Activated T-cell treated with anti-CD3 and anti-CD28 coated beads, Interleukin-2, amount 50 U/mL, for 72 hours (primary cell): ENCODE measurements around the gene GNPTG. TPM values are rescaled to one million over a fixed set of nuclear protein-coding genes. Genes with fewer than 3 reads are reported as not detected.

Source experiments
- ATAC-seq, 2 donors: fragments of 150-1000 bp; cut with Tn5 transposase; replicated peaks in 1 of 2; 2 replicates each; pipeline ENCODE4 v1.10.0; 2021; ENCODE audit warnings: moderate library complexity in 2 of 2, mild to moderate bottlenecking in 1 of 2
- DNase-seq, 2 donors: peaks; one replicate each; pipeline ENCODE4 v3.0.0; 2021 to 2022; ENCODE audit warnings: mixed read lengths in 1 of 2
- H3K27ac Mint-ChIP-seq: one replicate; pipeline ENCODE4 v1.8.0; 2022; ENCODE audit warnings: mild to moderate bottlenecking, moderate library complexity, mixed read lengths
- H3K27me3 Mint-ChIP-seq: one replicate; pipeline ENCODE4 v1.8.0; 2022; ENCODE audit warnings: low read depth, mixed read lengths
- H3K36me3 Mint-ChIP-seq, 2 donors: one replicate each; pipeline ENCODE4 v1.8.0; 2022; ENCODE audit warnings: mixed read lengths in 2 of 2, mild to moderate bottlenecking in 1 of 2; ENCODE audit not compliant: insufficient read depth in 2 of 2
- H3K4me1 Mint-ChIP-seq: one replicate; pipeline ENCODE4 v1.8.0; 2022; ENCODE audit warnings: low read depth, mixed read lengths
- H3K4me3 Mint-ChIP-seq, 2 donors: one replicate each; pipeline ENCODE4 v1.8.0; 2022; ENCODE audit warnings: mild to moderate bottlenecking in 2 of 2, mixed read lengths in 2 of 2, moderate library complexity in 2 of 2
- H3K9me3 Mint-ChIP-seq, 2 donors: one replicate each; pipeline ENCODE4 v1.8.0; 2022; ENCODE audit warnings: mixed read lengths in 2 of 2
- total RNA-seq, 2 donors: library from RNA; stranded (reverse); gene quantifications; one replicate each; pipeline ENCODE4 v1.2.3, GENCODE V29; 2022

GNPTG gene
- total RNA-seq, 2 donors from 2014 or later, result 22.1 to 23.8 TPM

DNA sequence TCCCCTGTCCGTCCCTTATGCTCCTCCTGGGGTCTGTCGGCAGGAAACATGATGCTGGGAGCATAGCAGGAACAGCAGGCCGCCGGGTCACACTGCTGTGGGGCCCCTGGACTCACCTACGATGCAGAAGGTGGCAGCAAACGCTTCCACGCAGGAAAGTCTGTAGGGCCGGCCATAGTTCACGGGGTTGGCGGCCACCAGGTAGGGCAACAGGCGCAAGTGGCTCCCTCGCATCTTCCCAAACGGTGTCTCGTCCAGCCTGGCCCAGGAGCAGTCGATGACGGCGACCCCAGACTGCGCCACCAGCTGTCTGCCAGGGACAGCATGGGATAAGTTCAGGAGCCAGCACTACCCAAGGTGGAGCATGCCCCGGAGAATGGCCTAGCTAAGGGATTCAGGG lies 1.0 kb upstream of the GNPTG start:
- no peak for ATAC-seq
- peak overlapping the region; percentile 83 to 94 for H3K4me3 Mint-ChIP-seq
- no peaks in the 10 kb centered on the region for H3K27me3 Mint-ChIP-seq
- H3K4me1 Mint-ChIP-seq, result peaks cover 38% of the 10 kb centered on the region
- H3K27ac Mint-ChIP-seq, result peak overlapping the region; percentile 81
- peak in 1 of 2 donors; percentile 0 for DNase-seq
- H3K36me3 Mint-ChIP-seq, result no peaks in the 10 kb centered on the region
- no peaks in the 10 kb centered on the region for H3K9me3 Mint-ChIP-seq

GRCh38 chr16:1351215-1351581 lies 533 bp upstream of the GNPTG start:
- H3K4me1 Mint-ChIP-seq, result peaks cover 38% of the 10 kb centered on the region
- H3K27me3 Mint-ChIP-seq, result no peaks in the 10 kb centered on the region
- DNase-seq (peak in 1 of 2 donors; percentile 16), ATAC-seq (peak; percentile 16 to 31)
- no peaks in the 10 kb centered on the region for H3K9me3 Mint-ChIP-seq
- no peaks in the 10 kb centered on the region for H3K36me3 Mint-ChIP-seq
- H3K4me3 Mint-ChIP-seq, result peak overlapping the region; percentile 83 to 94
- peak overlapping the region; percentile 81 for H3K27ac Mint-ChIP-seq

GRCh38 chr16:1354815-1355540 lies 3.2 kb downstream of the GNPTG start:
- Mint-ChIP-seq H3K9me3 (no peaks in the 10 kb centered on the region), H3K4me3 (no peak overlapping the region), H3K27ac (no peak overlapping the region), H3K36me3 (peaks cover 0 to under 1% of the 10 kb centered on the region in 2 donors), H3K27me3 (no peaks in the 10 kb centered on the region), H3K4me1 (peaks cover 36% of the 10 kb centered on the region)
- ATAC-seq (no peak), DNase-seq (peak in 1 of 2 donors; percentile 0)

- H3K9me3 Mint-ChIP-seq, result no peaks in the 10 kb centered on the region
- peaks cover 30% of the 10 kb centered on the region for H3K4me1 Mint-ChIP-seq
- H3K27ac Mint-ChIP-seq, result no peak overlapping the region
- DNase-seq (peak in 1 of 2 donors; percentile 0), ATAC-seq (no peak)
- no peaks in the 10 kb centered on the region for H3K27me3 Mint-ChIP-seq
- no peak overlapping the region for H3K4me3 Mint-ChIP-seq
- peaks cover 0 to 2% of the 10 kb centered on the region in 2 donors for H3K36me3 Mint-ChIP-seq
These were observed 3.9 kb downstream of the GNPTG start for GRCh38 chr16:1355591-1355990.

GRCh38 chr16:1356061-1356900 lies 4.5 kb downstream of the GNPTG start:
- Mint-ChIP-seq H3K4me1 (peaks cover 27% of the 10 kb centered on the region), H3K9me3 (no peaks in the 10 kb centered on the region), H3K27me3 (no peaks in the 10 kb centered on the region), H3K27ac (no peak overlapping the region), H3K36me3 (peaks cover 0 to 2% of the 10 kb centered on the region in 2 donors), H3K4me3 (no peak overlapping the region)
- ATAC-seq, result no peak
- DNase-seq, result peak in 1 of 2 donors; percentile 0

GRCh38 chr16:1357906-1358566 lies 6.3 kb downstream of the GNPTG start:
- H3K9me3 Mint-ChIP-seq, result no peaks in the 10 kb centered on the region
- ATAC-seq (peak; percentile 15), DNase-seq (no peak)
- H3K4me3 Mint-ChIP-seq, result no peak overlapping the region
- peaks cover 0 to 2% of the 10 kb centered on the region in 2 donors for H3K36me3 Mint-ChIP-seq
- no peaks in the 10 kb centered on the region for H3K27me3 Mint-ChIP-seq
- H3K27ac Mint-ChIP-seq, result no peak overlapping the region
- H3K4me1 Mint-ChIP-seq, result peaks cover 23% of the 10 kb centered on the region

DNA sequence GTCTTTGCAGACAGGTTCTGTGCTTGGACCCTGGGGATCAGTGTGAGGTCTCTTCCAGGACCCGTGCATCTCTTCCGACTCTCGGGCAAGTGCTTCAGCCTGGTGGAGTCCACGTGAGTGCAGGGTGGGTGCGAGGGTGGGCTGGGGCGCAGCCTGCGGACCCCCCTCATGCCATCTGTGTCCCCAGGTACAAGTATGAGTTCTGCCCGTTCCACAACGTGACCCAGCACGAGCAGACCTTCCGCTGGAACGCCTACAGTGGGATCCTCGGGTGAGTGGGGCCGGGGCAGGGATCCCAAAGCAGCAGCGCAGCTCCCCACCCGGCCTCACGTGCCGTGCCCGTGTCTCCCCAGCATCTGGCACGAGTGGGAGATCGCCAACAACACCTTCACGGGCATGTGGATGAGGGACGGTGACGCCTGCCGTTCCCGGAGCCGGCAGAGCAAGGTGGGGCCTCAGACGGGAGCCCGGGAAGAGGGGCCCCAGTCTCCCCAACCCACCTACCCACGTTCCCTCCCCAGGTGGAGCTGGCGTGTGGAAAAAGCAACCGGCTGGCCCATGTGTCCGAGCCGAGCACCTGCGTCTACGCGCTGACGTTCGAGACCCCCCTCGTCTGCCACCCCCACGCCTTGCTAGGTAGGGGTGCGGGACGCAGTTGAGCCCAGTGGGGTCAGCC lies 10.1 kb downstream of the GNPTG start:
- no peak overlapping the region for H3K27ac Mint-ChIP-seq
- H3K4me3 Mint-ChIP-seq, result no peak overlapping the region
- ATAC-seq (no peak), DNase-seq (no peak)
- peaks cover 0 to 2% of the 10 kb centered on the region in 2 donors for H3K36me3 Mint-ChIP-seq
- no peaks in the 10 kb centered on the region for H3K9me3 Mint-ChIP-seq
- H3K4me1 Mint-ChIP-seq, result peaks cover 8% of the 10 kb centered on the region
- no peaks in the 10 kb centered on the region for H3K27me3 Mint-ChIP-seq

DNA sequence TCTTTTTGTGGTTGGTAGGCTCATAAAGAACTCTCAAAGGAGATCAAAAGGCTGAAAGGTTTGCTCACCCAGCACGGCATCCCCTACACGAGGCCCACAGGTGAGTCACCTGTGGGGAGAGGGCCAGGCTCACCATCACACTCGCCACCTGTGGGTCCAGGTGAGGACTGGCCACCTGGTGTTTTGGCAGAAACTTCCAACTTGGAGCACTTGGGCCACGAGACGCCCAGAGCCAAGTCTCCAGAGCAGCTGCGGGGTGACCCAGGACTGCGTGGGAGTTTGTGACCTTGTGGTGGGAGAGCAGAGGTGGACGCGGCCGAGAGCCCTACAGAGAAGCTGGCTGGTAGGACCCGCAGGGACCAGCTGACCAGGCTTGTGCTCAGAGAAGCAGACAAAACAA lies 11.1 kb downstream of the GNPTG start:
- no peak overlapping the region for H3K27ac Mint-ChIP-seq
- peaks cover 0 to 2% of the 10 kb centered on the region in 2 donors for H3K36me3 Mint-ChIP-seq
- H3K9me3 Mint-ChIP-seq, result no peaks in the 10 kb centered on the region
- H3K4me3 Mint-ChIP-seq, result no peak overlapping the region
- H3K4me1 Mint-ChIP-seq, result peaks cover 8% of the 10 kb centered on the region
- DNase-seq (no peak), ATAC-seq (no peak)
- H3K27me3 Mint-ChIP-seq, result no peaks in the 10 kb centered on the region

DNA sequence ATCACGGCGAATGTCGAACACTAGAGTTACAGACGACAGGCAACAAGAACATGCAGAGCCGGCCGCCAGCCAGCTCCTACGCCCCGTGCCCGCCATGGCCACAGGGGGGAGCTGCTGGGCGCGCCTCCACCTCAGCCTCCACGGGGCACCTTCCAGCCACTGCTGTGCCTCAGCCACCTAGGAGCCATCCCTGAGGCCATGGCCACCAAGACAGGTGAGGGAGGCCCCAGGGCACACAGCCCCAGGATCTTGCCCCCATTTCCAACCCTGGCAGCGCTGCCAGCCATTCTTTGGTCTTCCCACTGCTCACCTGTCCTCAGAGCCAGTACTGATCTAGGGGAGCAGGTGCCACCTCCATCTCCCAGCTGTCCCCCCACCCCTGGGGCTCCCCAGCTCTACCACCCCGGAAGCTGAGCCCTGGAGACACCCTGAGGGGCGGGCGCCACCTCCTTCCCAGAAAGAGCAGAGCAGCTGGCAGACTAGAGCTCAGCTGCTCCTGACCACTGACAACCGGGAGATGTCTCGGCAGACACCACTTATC lies 11.8 kb downstream of the GNPTG start:
- Mint-ChIP-seq H3K4me1 (peaks cover 8% of the 10 kb centered on the region), H3K27me3 (no peaks in the 10 kb centered on the region), H3K27ac (peak overlapping the region; percentile 7), H3K36me3 (peaks cover 0 to 3% of the 10 kb centered on the region in 2 donors), H3K9me3 (no peaks in the 10 kb centered on the region), H3K4me3 (no peak overlapping the region)
- ATAC-seq, result peak; percentile 91 to 92
- peak; percentile 74 to 81 for DNase-seq

DNA sequence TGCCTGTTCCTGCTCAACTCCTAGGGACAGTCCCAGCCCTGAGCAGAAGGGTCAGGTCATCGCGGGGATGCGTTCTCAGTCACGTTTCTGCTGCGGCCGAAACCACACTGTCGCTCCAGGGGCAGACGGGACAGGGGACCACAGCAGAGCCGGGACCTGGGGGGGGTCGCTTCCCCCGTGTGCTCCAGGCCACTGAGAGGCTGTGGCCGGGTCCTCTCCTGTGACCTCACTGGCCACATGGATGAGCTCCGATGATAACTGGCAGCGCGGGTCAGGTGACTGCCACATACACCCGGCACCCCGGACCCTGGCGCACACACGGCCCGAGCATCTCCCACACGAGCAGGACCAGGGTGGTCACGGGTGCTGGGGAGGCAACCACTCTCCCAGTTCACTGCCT lies 12.8 kb downstream of the GNPTG start:
- Mint-ChIP-seq H3K27ac (no peak overlapping the region), H3K4me3 (no peak overlapping the region), H3K27me3 (no peaks in the 10 kb centered on the region), H3K9me3 (no peaks in the 10 kb centered on the region), H3K4me1 (peaks cover 8% of the 10 kb centered on the region), H3K36me3 (peaks cover 0 to 4% of the 10 kb centered on the region in 2 donors)
- no peak for ATAC-seq
- no peak for DNase-seq

DNA sequence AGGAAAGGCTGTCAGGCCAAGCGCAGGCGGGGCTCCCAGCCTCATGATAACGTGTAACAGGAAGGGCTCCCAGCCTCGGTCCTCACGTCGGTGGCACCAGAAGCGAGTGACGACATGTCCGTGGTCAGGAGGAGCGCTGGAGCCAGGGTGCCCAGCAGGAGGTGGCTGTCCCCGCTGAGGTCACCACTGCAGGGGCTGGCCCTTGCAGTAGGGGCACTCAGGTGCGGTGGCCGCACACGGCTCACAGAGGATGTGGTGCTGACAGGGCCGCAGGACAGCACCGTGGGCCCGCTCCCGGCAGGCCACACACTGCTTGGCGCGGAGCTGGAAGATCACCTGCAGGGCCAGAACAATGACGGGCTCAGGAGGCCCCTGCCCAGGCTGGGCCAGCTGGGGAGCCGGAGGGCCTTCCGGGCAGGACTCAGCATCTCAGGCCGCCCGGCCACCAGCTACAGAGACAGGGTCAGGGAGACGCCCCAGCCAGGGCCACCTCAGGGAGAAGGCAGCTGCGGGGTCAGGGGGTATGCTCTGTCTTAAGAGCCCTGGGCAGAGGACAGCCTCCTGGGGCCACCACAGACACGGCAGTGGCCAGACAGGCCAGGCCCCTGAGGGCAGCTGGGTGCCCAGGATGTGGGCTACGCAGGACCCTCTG lies 14.5 kb downstream of the GNPTG start:
- H3K36me3 Mint-ChIP-seq, result peaks cover 0 to 2% of the 10 kb centered on the region in 2 donors
- peak overlapping the region; percentile 85 for H3K27ac Mint-ChIP-seq
- H3K4me3 Mint-ChIP-seq, result no peak overlapping the region
- ATAC-seq (peak in 1 of 2 donors; percentile 13), DNase-seq (no peak)
- H3K27me3 Mint-ChIP-seq, result no peaks in the 10 kb centered on the region
- H3K9me3 Mint-ChIP-seq, result no peaks in the 10 kb centered on the region
- peaks cover 8% of the 10 kb centered on the region for H3K4me1 Mint-ChIP-seq

DNA sequence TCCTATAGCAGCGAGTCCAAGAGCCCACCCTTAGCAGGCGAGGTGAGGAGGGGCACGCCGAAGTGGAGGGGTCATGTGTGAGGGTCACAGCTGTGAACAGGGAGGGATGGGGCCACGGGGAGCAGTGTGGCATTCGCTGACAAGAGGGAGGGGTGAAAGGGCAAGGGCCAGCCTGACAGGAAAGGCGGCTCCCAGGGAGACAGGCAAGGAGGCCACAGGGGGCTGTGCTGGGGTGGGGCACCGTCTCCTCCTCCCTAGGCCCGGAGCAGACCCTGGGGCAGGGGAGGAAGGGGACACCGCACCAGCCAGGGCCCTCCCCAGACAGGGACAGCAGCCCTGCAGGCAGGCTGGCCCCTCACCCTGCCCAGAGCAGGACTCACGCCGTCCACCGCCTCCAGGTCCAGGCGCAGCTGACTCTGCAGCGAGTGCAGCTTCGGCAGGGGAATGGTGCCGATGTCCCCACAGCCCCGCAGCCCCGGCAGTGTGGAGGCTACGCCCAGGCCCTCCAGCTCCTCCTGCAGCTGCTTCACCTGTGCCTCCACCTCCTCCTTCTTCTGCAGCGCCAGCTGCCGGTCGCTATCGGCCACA lies 15.1 kb downstream of the GNPTG start:
- ATAC-seq, result no peak

More for the DNA sequence above, 15.1 kb downstream of the GNPTG start:
- Mint-ChIP-seq H3K4me1 (peaks cover 8% of the 10 kb centered on the region), H3K27me3 (no peaks in the 10 kb centered on the region), H3K9me3 (no peaks in the 10 kb centered on the region), H3K27ac (no peak overlapping the region), H3K36me3 (peaks cover 0 to 2% of the 10 kb centered on the region in 2 donors), H3K4me3 (no peak overlapping the region)
- DNase-seq, result no peak
